MM.1S (cell line): ENCODE results near the gene GALNTL6.

ENCODE experiments used
- DNase-seq: peaks from one replicate; pipeline ENCODE4 v3.0.0-alpha.2; 2015
- H2AFZ ChIP-seq: fragments of 300-600 bp; sonication (generic); 2 replicates; pipeline ENCODE4 v1.6.0; 2016; ENCODE audit warnings: antibody characterized with exemption, low read length
- H3F3A ChIP-seq: fragments of 300-600 bp; sonication (generic); 2 replicates; pipeline ENCODE4 v1.6.1; 2016; ENCODE audit warnings: mild to moderate bottlenecking, antibody characterized with exemption, low read length, moderate library complexity, mixed read lengths; ENCODE audit not compliant: insufficient read depth
- H3K27ac ChIP-seq: fragments of 300-600 bp; sonication (generic); 2 replicates; pipeline ENCODE4 v1.5.1; 2016; ENCODE audit warnings: mild to moderate bottlenecking, low read length
- H3K27me3 ChIP-seq: fragments of 300-600 bp; sonication (generic); replicated peaks from 2 replicates; pipeline ENCODE4 v1.6.0; 2016; ENCODE audit warnings: low read length; ENCODE audit not compliant: insufficient read depth
- H3K36me3 ChIP-seq: fragments of 300-600 bp; sonication (generic); replicated peaks from 2 replicates; pipeline ENCODE4 v1.6.1; 2016; ENCODE audit warnings: mild to moderate bottlenecking, low read length, mixed read lengths; ENCODE audit not compliant: insufficient read depth
- H3K4me1 ChIP-seq: fragments of 300-600 bp; sonication (generic); 2 replicates; pipeline ENCODE4 v1.6.1; 2016; ENCODE audit warnings: low read length, mixed read lengths
- H3K4me2 ChIP-seq: fragments of 300-600 bp; sonication (generic); 2 replicates; pipeline ENCODE4 v1.6.0; 2016; ENCODE audit warnings: low read depth, low read length
- H3K4me3 ChIP-seq: fragments of 300-600 bp; sonication (generic); 2 replicates; pipeline ENCODE4 v1.5.1; 2016; ENCODE audit warnings: low read length, mixed read lengths
- H3K79me2 ChIP-seq: fragments of 300-600 bp; sonication (generic); 2 replicates; pipeline ENCODE4 v1.6.1; 2016; ENCODE audit warnings: mixed run types, low read length, mixed read lengths
- H3K9ac ChIP-seq: fragments of 300-600 bp; sonication (generic); 2 replicates; pipeline ENCODE4 v1.6.1; 2016; ENCODE audit warnings: low read length, mixed read lengths
- H3K9me2 ChIP-seq: fragments of 300-600 bp; sonication (generic); replicated peaks from 2 replicates; pipeline ENCODE4 v1.6.1; 2016; ENCODE audit warnings: mild to moderate bottlenecking, low read length, mixed read lengths; ENCODE audit not compliant: insufficient read depth
- H3K9me3 ChIP-seq: fragments of 300-600 bp; sonication (generic); replicated peaks from 2 replicates; pipeline ENCODE4 v1.6.1; 2016; ENCODE audit warnings: mild to moderate bottlenecking, low read length, mixed read lengths; ENCODE audit not compliant: insufficient read depth
- H4K20me1 ChIP-seq: fragments of 300-600 bp; sonication (generic); 2 replicates; pipeline ENCODE4 v1.6.1; 2016; ENCODE audit warnings: mild to moderate bottlenecking, low read length, moderate library complexity, mixed read lengths; ENCODE audit not compliant: insufficient read depth
- EZH2 ChIP-seq: fragments of 300-600 bp; sonication (generic); optimal IDR thresholded peaks from 2 replicates; pipeline ENCODE3; 2017; ENCODE audit warnings: low read depth, mild to moderate bottlenecking, antibody characterized with exemption, low read length, mixed read lengths
- EZH2phosphoT487 ChIP-seq: fragments of 300-600 bp; sonication (generic); IDR thresholded peaks from 2 replicates; pipeline ENCODE4 v1.6.1; 2018; ENCODE audit warnings: antibody characterized with exemption, low read length
- TF ChIP-seq, protein P1 (sequence below): fragments of 300-600 bp; sonication (generic); IDR thresholded peaks from 2 replicates; pipeline ENCODE4 v1.5.1; 2016; ENCODE audit warnings: antibody characterized with exemption, low read length, mixed read lengths

GALNTL6 gene

DNA sequence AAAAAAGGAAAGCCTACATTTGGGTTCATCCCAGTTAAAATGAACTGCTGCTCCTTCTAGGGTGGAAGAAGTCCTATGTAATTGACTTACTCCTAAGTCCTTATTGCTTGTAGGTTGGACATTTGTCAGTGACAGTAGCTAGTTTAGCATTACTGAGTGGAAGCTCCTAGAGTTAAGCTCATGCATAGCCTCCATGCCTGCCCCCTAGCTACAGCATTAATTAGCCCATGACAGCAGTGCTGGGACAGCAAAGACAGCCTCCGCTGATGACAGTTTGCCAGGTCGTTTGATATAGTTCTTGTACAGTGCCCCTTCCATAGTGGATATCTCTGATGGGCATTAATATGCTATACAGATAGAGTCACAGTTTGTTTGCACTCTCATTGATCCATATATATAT is 18.7 kb upstream of the GALNTL6 start:
- Histone ChIP-seq H3K9me2 (no peaks in the 10 kb centered on the region), H3F3A (no peaks in the 10 kb centered on the region), H3K9me3 (no peaks in the 10 kb centered on the region), H3K79me2 (no peaks in the 10 kb centered on the region), H4K20me1 (no peaks in the 10 kb centered on the region), H3K27me3 (no peaks in the 10 kb centered on the region), H3K9ac (no peak overlapping the region), H3K27ac (no peak overlapping the region), H3K36me3 (no peaks in the 10 kb centered on the region), H3K4me3 (no peak overlapping the region), H2AFZ (no peak overlapping the region), H3K4me1 (no peaks in the 10 kb centered on the region), H3K4me2 (no peak overlapping the region)
- no peak for TF ChIP-seq EZH2
- TF ChIP-seq, protein P1, sequence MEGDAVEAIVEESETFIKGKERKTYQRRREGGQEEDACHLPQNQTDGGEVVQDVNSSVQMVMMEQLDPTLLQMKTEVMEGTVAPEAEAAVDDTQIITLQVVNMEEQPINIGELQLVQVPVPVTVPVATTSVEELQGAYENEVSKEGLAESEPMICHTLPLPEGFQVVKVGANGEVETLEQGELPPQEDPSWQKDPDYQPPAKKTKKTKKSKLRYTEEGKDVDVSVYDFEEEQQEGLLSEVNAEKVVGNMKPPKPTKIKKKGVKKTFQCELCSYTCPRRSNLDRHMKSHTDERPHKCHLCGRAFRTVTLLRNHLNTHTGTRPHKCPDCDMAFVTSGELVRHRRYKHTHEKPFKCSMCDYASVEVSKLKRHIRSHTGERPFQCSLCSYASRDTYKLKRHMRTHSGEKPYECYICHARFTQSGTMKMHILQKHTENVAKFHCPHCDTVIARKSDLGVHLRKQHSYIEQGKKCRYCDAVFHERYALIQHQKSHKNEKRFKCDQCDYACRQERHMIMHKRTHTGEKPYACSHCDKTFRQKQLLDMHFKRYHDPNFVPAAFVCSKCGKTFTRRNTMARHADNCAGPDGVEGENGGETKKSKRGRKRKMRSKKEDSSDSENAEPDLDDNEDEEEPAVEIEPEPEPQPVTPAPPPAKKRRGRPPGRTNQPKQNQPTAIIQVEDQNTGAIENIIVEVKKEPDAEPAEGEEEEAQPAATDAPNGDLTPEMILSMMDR: no peak
- TF ChIP-seq EZH2phosphoT487: no peak
- no peak for DNase-seq

DNA sequence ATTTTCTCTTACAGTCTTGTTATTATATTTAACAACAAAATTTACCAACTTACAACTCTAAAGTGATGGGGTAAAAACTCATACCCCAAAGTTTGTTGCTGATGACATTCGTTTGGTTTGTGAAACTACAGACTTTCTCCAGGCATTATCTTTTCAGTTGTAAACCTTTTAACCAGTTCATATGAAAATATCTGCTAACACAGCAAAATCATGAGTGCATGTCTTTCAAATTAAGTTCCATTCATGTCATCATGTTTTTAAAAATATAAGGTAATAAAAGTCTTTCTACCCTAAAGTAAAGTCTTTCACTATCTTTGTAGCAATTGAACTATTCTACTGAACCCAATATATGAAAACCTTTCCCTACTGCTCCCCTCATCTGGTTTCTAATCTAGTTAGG is 3.4 kb upstream of the GALNTL6 start:
- Histone ChIP-seq H3K27ac (no peak overlapping the region), H3K4me3 (no peak overlapping the region), H3K9me3 (no peaks in the 10 kb centered on the region), H3F3A (no peaks in the 10 kb centered on the region), H3K36me3 (no peaks in the 10 kb centered on the region), H3K9ac (no peak overlapping the region), H3K79me2 (no peaks in the 10 kb centered on the region), H4K20me1 (no peaks in the 10 kb centered on the region), H2AFZ (no peak overlapping the region), H3K4me1 (no peaks in the 10 kb centered on the region), H3K9me2 (no peaks in the 10 kb centered on the region), H3K4me2 (no peak overlapping the region), H3K27me3 (no peaks in the 10 kb centered on the region)
- no peak for DNase-seq
- TF ChIP-seq EZH2 (no peak), EZH2phosphoT487 (no peak)
- TF ChIP-seq, protein P1: no peak

DNA sequence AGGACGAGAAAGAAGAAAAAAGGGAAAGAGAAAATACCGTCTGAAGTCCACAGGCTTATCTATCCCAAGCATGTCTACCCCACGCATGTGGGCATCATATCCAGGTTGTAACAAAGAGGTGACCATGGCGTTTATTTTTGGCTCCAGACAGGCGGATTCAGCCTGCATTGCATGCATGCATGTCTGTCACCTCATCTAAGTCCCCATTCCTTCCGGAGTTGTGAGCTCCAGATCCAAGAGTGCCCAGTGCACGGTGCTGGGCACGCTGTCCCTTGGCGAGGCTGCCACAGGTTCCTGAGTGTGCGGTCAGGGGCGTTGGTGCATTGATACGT is 905 bp upstream of the GALNTL6 start:
- no peak overlapping the region for H3K9ac ChIP-seq
- DNase-seq: no peak
- no peaks in the 10 kb centered on the region for H3K27me3 ChIP-seq

More for the DNA sequence above, 905 bp upstream of the GALNTL6 start:
- no peaks in the 10 kb centered on the region for H3K4me1 ChIP-seq
- H3K9me2 ChIP-seq: no peaks in the 10 kb centered on the region
- no peaks in the 10 kb centered on the region for H3K9me3 ChIP-seq
- H3F3A ChIP-seq: no peaks in the 10 kb centered on the region
- H2AFZ ChIP-seq: peak overlapping the region; percentile 53
- H3K36me3 ChIP-seq: no peaks in the 10 kb centered on the region
- H3K4me2 ChIP-seq: peak overlapping the region; percentile 63; the same call in 1 of the 2 replicates
- TF ChIP-seq EZH2phosphoT487: no peak
- no peak for TF ChIP-seq EZH2
- TF ChIP-seq, protein P1: no peak
- peak overlapping the region; percentile 49 for H3K4me3 ChIP-seq
- no peak overlapping the region for H3K27ac ChIP-seq
- H4K20me1 ChIP-seq: no peaks in the 10 kb centered on the region
- no peaks in the 10 kb centered on the region for H3K79me2 ChIP-seq
